Activated CD8-positive, alpha-beta memory T cell treated with anti-CD3 and anti-CD28 coated beads, Interleukin-2, amount 50 U/mL, for 24 hours (primary cell): ENCODE measurements around the gene LHFPL5.

Experiments
- DNase-seq: peaks from one replicate; pipeline ENCODE4 v3.0.0-alpha.2; 2020; ENCODE audit errors: extremely low read depth

Gene LHFPL5

DNA sequence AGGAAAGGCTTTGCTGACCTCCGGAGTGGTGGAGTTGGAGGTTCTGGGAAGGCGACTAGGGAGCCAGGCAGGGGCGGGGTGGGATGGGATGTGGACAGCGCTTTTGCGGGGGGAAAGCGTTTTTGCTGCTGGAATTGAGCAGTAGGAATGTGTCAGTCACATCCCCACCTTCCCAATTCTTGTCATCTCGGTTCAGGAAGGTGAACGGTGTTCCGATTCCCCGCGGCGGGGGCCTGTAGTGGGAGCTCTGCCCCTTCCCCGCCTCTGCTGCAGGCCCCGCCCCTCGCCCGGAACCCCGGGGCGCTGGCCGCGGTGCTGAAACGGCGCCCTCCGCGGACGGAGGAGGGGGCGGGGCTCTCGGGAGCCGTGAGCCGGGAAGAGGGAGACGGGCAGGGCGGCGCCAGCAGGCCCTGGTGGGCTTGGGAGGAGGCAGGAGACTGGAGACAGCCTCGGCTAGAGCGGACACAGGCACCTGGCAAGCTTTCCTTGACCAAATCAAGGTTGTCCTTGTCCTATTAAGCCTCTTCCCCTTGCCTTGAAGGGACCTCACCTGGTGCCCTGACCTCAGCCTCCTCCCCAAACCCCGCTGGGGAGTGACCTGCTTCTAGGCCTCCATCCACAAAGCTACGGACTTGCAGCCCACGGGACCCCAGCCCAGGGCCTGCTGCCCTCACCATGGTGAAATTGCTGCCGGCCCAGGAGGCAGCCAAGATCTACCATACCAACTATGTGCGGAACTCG lies at the start of gene LHFPL5:
TSS of gene LHFPL5 (plus strand) at position 357 of the 741 bp plus-strand sequence. CDS start at position 676, 319 bp downstream.
- no peak for DNase-seq

DNA sequence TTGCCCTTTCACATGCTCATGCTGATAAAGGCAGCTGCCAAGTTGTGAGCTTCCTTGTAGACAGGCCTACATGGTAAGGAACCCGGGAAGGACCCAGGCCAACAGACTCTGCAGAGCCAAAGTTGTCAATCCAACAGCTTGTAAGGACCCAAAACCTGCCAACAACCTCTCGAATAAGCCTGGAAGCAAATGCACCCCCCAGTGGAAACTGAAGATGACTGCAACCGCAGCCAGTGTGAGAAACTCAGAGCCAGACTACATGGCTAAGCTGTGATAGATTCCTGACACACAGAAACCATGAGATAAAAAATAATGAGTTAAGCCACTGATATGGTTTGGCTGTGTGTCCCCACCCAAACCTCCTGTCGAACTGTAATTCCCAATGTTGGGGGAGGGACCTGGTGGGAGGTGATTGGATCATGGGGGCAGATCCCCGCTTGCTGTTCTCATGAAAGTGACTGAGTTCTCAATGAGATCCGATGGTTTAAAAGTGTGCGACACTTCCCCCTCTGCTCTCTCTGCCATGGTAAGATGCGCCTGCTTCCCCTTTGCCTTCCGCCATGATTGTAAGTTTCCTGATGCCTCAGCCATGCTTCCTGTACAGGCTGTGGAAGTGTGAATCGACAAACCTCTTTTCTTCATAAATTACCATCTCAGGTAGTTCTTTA lies 47.6 kb upstream of the LHFPL5 start:
- no peak for DNase-seq

DNA sequence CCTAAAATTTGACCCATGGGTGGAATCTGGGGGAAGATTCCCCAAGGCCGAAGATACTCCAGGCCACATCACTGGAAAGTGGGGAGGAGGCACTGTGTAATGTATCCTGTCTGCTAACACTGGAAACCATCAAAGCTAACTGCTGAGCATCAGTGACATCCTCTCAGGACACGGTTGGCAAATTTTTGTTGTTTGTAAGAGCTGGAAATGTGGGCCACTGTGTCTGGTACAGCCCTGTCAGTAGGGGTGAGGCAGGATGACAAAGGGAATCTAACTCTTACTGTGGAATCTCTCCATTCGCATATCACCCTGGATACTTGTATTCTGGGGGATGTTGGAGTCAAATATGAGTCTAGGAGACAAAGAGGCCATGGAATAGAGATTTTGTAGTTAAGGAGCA lies 45.7 kb upstream of the LHFPL5 start:
- DNase-seq = no peak

DNA sequence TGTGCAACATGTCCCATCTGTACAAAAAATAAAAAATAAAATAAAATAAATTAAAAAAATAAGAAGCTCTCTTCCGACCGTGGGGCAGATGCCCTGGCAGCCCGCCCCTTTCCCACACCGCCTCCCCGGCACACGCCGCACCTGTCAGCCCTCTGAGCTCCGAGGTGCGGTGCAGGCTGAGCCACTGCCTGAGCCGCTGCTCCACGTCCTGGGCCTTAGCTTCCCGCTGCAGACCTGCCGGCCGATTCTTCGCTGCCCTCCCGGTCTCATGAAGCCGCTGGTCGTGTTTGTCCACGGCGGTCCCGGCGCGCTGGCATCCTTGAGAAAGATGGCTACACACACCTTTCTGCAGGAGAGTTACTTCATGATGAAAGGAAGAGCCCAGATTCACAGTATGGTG lies 39.4 kb upstream of the LHFPL5 start:
- no peak for DNase-seq

DNA sequence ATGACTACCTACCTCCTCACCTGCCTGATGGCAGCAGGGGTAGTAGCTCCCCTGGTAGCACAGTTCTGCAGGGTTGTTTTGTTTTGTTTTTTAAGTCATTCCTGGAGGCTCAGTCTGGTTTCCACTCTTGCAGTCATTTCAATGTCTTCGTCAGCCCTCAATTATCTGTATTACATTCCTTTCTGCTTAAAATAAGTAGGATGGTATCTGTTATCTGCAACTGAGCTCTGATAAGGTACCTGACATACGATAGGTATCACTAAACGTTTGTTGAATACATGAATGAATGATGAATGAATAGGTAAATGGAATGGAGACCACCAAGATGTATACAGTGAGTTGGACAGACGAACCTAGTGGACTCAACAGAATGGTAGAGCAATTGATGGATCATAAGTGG lies 35.9 kb upstream of the LHFPL5 start:
- no peak for DNase-seq

DNA sequence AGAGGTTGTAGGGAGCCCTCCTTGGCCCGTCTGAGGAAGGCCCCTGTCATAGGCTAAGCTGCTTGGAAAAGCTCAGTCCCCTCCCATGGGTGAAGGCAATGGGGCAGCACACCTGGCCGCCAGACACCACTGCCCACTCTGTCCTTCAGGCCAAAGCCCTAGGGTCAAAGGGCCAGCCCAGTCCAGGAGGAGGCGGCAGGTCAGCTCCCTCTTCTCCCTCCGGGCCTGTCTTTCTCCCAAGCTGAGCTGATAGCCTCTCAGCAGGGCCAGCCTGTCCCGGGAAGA lies 33.9 kb upstream of the LHFPL5 start:
- no peak for DNase-seq

DNA sequence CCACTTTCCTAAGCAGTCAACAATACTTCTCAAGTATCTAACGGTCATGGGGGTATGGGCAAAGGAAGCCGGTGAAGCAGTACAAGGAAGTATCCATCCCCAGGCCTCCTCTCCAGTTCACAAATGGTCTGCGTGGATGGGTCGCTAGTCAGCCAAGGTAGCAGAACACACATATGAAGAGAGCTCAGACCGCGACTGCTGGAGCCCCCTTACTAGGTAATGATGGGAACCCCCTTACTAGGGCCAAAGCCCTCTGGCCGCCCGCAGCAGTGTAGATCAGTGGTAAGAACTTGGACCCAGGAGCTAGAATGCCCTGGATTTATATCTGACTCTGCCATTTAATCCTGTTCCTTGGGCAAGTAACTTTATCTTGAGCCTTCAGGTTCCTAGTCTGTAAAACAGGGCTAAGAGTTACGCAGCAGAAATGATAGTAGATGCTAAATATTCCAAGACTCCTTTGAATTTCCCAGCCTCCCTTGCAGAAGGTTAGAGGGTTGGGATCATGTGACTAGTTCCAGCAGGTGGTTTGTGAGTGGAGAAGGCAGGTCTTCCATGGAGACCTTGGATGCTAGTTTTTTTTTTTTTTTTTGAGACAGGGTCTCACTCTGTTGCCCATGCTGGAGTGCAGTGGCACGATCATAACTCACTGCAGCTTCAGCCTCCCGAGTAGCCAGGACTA lies 30.9 kb upstream of the LHFPL5 start:
- no peak for DNase-seq

DNA sequence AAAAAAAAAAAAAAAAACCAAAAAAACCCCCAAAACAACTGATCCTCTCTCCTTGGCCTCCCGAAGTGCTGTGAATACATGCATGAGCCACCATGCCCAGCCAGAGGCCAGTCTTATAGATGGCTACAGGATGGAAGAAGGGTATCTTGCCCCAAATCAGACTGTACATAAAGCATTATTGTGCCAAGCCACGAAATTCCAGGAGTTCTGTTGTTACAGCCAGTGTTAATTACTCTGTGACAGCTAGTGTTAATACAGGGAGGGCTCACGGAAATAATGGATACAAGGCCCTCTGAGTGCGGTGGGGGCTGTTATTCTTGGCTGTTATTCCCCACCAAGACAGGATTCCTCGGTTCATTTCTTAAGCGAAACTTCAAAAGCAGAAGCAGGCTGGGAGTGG lies 30.1 kb upstream of the LHFPL5 start:
- no peak for DNase-seq

DNA sequence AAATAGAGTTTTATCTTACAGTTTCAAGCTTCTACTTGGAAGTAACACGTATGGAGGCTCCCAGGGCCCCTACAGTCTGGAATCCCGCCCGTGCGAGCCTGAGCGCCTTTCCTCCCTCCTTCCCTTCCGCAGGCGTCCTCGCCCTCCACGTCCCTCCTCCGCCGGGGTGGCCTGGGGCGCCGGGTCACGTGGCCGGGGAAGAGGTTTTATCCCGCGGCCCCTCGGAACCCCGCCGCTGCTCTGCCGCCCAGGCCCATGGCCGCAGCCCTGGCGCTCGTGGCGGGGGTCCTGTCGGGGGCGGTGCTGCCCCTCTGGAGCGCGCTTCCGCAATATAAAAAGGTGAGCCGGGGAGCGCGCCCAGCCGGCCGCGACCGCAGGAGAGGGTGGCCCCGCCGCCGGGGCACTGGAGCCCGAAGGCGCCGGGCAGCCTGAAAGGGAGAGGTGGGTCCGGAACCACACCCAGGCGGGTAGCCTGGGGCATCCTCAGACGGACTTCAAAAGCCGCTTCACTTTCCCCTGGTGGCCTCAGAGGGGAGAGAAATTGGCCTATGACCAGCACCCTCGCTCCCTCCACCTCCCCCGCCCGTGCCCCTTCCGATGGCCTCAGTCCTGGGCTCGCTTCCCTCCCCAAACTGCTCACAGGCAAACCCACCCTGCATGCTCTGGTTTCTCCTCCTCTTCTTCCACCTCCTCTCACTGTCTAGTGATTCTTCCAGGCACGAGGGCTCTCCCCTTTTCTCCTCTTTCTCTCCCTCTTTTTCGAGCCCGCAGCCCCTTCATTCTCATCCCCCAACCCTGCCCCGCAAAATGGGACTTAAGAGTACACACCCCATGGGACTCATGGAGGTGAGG lies 28.6 kb upstream of the LHFPL5 start, which contains the start of gene CLPSL2:
TSS of gene CLPSL2 (plus strand) at position 235 of the 852 bp plus-strand sequence. CDS start at position 256, 21 bp downstream.
- no peak for DNase-seq

DNA sequence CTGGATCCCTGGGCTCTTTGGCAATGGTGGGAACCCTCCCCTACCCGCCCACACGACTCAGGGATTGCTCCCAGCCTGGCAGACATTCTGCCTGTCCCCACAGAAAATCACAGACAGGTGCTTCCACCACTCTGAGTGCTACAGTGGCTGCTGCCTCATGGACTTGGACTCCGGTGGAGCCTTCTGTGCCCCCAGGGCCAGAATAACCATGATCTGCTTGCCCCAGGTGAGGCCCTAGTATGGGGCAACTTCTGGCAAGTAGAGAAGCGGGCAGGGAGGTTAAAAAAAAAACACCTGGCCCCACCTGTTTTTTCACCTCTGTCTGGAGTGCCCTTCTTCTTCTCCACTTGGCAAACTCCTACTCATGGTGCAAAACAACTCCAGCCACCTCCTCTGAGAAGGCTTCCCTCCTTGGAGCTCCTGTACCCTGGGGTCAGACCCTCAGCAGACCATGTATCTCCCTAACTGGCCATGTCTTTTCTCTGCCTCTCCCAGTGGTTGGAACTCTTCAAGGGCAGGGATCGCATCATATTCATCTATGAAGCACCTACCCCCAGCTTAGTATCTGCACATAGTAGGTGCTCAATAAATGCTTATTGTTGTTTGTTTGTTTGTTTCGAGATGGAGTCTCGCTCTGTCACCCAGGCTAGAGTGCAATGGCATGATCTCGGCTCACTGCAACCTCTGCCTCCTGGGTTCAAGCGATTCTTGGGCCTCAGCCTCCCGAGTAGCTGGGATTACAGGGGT lies 27.6 kb upstream of the LHFPL5 start:
- DNase-seq = no peak

DNA sequence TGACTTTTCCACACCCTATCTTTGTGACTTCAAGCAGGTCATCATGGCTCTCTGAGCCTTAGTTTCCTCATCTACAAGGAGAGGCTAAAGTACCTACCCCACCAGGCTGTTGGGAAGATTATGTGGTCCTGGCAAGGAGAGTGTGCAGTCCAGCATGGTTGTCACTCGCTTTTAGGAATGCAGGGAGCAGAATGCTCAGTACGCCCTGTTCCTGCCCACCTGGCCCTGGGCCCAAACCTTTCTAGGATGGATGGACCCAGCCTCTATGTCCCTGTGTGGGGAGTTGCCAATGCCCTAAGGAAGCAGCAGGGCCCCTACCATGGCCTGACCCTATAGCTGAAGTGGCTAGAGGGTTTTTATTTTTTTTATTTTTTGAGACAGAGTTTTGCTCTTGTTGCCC lies 26.7 kb upstream of the LHFPL5 start:
- DNase-seq = no peak

DNA sequence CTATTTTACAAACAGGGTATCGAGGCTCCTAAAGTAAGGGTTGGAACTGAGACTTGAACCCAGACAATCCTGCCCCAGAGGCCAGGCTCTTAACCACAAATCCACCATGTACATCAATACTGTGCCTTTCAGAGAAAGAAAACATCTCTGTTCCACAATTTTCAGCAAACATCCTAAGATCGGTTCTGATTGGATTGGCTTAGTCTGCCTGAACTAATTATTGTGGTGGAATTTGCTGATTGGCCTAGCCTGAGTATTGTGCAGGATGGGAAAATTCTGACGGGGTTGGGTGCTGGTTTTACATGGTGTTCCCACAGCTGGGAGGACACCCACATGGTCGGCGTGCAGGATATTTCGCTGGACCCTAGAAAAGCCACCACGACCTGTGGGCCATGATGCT lies 24.4 kb upstream of the LHFPL5 start, which contains the start of gene CLPSL1:
TSS of gene CLPSL1 (plus strand) at position 301 of the 400 bp plus-strand sequence. CDS start at position 393, 92 bp downstream.
- no peak for DNase-seq

DNA sequence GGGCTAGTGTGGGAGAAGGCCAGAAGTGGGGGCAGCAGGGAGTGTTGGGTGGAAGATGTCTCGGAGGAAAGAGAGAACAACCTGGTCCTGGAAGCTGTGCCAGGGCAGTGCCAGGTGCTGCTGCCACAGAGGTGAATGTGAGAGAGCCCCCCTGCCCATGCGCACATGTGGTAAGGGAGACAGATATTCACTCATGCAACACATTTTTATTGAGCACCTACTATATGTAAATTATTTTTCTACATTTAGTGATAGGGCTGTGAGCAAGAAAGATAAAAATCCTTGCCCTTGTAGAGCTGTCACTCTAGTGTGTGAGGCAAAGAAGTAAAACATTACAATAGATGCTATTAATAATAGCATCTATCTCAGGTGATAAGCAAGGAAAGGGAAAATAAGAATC lies 23.9 kb upstream of the LHFPL5 start:
- DNase-seq = no peak

DNA sequence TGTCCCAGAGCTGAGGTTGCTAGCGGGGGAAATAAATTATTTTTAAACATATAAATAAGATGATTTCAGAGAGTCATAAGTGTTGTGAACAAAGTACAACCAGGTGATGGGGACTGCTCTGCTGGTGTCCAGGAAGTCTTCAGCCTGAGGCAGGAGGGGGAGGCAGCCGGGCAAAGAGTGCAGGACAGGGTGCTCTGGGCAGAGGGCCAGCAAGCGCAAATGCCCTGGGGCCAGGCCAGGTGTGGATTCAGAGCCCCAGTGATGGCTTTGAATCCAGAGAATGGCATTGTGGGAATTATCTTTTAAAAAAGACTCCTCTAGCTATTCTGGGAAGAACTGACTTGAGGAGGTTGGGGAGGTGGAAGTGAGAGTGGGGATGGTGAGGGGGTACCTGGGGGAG lies 22.7 kb upstream of the LHFPL5 start:
- DNase-seq = no peak

DNA sequence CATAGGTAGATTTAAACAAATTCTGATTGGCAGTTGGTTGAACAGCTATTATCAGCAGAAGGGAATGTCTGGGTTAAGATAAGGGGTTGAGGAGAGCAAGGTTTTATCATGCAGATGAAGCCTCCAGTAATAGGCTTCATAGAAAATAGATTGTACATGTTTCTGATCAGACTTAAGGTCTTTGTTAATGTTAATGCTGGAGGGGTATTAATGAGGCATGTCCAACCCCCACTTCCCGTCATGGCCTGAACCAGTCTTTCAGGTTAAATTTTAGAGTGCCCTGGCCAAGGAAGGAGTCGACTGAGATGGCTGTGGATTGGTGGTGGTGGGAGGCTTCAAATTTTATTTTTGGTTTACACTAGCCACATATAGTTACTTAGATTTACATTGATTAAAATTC lies 21.0 kb upstream of the LHFPL5 start:
- DNase-seq = no peak

DNA sequence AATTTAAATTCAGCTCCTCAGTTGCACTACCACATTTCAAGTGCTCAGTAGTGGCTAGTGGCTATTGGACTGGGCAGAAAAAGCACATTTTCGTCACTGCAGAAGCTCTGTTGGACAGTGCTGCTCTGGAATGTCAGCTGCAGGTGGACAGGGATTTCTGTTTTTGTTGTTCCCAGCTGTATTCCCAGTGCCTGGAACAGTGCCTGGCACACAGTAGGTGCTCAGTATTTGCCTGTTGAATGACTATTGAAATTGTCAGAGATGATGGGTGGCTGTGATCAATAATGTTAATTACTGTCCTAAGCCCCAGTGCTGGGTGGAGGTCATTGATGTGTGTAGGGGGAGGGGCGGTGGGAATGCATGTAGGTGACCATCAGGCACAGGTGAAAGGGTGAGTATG lies 18.9 kb upstream of the LHFPL5 start:
- DNase-seq = no peak

DNA sequence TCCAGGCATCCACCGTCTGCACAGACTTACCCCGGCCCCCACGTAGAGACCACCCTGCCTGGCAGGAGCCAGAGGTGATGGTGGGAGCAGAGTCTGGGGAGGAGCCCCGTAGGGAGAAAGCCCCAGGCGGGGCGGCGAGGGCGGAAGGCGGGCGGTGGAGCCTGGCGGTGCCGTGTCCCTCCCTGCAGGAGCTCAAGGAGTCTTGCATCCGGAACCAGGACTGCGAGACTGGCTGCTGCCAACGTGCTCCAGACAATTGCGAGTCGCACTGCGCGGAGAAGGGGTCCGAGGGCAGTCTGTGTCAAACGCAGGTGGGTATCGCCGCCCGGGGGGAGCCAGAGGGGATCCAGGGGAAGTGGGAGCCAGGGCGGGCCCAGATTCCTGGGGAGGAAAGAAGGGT lies 18.3 kb upstream of the LHFPL5 start:
- DNase-seq = no peak

DNA sequence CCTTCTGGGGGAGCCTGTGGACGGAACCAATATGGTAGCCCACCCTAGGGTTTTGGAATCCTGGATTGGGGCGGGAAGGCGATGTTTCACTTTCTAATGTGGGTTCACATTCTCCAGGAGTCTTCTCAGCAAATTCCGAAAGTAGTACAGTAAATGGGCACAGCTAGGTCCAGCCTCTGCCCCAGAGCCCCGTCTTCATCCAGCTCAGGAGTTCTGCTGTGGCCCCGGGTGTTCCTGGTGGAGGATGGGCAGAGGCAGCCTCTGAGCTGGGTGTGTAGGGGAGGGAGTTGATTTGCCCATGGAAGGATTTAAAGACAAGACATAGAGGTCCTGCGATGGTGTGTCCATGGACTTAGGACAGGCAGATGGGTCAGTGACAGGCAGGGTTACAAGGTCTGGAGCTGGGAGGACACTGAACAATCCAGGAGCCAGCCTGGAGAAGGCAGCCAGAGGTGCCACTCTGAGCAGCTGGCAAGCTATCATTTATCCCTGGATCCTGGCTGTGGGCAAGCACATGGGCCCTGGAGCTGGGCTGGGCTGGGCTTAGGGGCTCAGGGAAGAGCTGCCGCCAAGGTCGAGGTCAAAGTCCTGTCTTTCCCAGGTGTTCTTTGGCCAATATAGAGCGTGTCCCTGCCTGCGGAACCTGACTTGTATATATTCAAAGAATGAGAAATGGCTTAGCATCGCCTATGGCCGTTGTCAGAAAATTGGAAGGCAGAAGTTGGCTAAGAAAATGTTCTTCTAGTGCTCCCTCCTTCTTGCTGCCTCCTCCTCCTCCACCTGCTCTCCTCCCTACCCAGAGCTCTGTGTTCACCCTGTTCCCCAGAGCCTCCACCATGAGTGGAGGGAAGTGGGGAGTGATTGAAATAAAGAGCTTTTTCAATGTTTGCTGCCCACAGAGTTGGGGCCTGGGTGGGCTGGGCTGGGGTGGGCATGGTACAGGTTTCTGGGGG lies 17.6 kb upstream of the LHFPL5 start:
- no peak for DNase-seq

DNA sequence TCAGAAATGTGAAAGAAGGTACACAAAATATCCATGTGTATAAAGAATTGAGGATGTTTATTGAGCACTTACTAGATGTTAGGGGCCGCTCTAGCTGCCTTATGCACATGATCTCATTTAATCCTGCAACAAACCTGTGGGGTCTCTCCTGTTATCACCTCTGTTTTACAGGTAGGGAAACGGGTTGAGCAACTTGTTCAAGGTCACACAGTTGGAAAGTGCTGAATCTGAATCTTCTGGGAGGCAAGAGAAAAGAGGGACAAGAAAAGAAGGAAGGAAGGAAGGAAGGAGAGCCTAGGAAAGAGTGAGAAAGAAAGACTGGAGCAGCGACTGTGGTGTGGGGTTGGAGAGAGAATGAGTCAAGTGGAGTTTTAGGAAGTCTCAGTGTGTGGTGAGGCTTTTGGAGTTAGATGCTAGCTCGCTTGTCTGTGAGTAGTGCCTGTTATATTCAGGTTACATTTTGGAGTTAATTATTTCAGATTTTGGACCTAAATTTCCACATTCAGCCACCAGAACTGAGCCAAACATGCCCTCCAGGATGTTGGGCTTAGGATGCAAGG lies 16.6 kb upstream of the LHFPL5 start:
- no peak for DNase-seq

DNA sequence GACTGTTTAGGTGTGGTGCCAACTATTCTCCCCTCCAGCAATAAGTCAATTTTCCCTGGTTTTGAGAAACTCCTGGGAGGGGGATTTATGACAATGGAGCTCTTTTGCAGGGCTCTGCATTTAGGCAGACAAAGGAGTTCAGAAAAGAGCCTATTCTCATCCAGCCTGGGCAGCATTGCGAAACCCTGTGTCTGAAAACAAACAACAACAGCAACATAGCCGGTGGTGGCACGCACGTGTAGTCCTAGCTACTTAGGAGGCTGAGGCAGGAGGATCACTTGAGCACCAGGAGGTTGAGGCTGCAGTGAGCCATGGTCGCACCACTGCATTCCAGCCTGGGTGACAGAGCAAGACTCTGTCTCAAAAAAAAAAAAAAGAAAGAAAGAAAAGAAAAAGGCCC lies 14.5 kb upstream of the LHFPL5 start:
- DNase-seq = no peak
